C4-2B (cell line): ENCODE results near the gene PFKL.

Experiments
- H3K27ac ChIP-seq: fragments of 450-650 bp; 2 replicates; pipeline ENCODE4 v1.5.1; 2017
- ZFX ChIP-seq: fragments of 450-650 bp; IDR thresholded peaks from 2 replicates; pipeline ENCODE4 v1.6.1; 2017
- TF ChIP-seq, protein P1 (sequence below): fragments of 450-650 bp; conservative IDR thresholded peaks from 2 replicates; pipeline ENCODE4 v1.5.1; 2017; ENCODE audit warnings: mild to moderate bottlenecking

Gene PFKL

DNA sequence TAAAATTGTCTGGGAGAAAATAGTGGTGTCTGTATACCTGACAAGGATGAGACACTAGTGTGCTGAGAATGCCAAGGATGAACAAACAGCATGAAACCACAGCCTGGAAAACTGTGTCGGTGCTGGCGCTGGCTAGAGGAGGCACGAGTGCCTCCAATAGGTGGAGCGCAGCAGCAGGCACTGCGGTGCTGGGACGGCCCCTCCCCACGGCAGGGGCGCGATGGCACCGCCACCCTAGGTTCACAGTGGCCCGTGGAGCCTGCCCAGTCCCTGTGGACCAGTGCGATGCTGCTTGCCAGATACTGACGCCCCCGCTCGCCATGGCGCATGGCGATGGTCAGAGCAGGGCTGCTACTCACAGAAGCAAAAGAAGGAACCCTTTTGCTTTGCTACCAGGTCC lies 32.5 kb downstream of the PFKL start:
- no peak for TF ChIP-seq ZFX
- TF ChIP-seq, protein P1, sequence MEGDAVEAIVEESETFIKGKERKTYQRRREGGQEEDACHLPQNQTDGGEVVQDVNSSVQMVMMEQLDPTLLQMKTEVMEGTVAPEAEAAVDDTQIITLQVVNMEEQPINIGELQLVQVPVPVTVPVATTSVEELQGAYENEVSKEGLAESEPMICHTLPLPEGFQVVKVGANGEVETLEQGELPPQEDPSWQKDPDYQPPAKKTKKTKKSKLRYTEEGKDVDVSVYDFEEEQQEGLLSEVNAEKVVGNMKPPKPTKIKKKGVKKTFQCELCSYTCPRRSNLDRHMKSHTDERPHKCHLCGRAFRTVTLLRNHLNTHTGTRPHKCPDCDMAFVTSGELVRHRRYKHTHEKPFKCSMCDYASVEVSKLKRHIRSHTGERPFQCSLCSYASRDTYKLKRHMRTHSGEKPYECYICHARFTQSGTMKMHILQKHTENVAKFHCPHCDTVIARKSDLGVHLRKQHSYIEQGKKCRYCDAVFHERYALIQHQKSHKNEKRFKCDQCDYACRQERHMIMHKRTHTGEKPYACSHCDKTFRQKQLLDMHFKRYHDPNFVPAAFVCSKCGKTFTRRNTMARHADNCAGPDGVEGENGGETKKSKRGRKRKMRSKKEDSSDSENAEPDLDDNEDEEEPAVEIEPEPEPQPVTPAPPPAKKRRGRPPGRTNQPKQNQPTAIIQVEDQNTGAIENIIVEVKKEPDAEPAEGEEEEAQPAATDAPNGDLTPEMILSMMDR, result no peak; the same call in 1 of the 2 replicates
- no peak overlapping the region for H3K27ac ChIP-seq

DNA sequence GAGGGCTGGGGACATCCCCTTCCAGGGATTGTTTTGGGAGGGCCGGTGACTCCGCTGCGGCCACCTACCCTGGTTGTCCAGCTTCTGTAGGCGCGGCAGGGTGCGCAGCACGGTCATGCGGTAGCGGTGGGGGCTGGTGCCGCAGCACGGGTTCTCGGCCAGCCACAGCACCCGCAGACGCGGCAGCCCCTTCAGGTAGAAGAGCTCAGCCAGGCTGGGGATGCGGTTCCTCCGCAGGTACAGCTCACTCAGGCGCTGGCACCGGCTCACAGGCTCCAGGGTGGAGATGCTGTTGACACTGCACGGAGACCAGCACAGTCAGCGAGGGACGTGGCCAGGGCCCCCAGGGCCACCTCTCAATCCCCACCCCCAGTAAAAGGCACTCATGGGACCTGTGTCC lies 33.1 kb downstream of the PFKL start:
- TF ChIP-seq, protein P1, result no peak
- no peak for TF ChIP-seq ZFX
- H3K27ac ChIP-seq, result no peak overlapping the region

DNA sequence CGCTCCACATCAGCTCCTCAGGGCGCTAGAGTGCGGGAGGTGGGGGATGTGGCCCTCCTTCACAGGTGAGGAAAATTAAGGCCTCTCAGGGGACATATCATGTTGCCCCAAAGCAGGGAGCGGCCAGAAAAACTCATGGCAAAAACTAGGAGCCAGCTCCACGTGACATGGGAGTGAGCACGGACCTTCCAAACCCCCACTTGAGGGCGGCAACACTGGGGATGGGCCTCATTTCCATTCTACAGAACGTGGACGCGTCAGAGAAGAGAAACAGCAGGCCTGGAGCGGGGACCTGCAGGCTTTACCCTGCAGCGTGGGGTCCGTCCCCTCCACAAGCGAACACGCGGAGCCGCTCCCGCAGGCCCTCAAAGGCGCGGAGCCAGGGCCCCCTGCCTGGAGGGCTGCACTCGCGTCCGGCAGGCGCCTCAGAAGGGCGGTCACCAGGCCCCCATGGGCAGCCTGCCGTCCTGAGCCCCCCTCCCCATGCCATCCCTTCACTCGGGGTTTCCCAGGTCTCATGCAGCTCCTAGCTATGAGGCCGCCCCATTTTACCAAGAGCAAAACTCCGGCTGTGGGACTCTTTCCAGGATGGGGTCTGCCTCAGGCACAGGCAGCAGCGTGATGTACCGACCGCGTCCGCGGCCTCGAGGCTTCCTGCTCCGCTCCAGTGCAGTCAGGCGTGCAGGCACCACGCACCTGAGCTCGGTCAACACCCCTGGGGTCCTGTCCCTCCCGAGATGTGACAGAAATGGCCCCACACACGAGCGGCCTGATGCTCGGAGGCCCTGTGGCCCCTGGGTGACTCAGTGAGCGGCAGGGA lies 33.9 kb downstream of the PFKL start:
- TF ChIP-seq, protein P1, result no peak
- no peak for TF ChIP-seq ZFX
- H3K27ac ChIP-seq, result no peak overlapping the region

DNA sequence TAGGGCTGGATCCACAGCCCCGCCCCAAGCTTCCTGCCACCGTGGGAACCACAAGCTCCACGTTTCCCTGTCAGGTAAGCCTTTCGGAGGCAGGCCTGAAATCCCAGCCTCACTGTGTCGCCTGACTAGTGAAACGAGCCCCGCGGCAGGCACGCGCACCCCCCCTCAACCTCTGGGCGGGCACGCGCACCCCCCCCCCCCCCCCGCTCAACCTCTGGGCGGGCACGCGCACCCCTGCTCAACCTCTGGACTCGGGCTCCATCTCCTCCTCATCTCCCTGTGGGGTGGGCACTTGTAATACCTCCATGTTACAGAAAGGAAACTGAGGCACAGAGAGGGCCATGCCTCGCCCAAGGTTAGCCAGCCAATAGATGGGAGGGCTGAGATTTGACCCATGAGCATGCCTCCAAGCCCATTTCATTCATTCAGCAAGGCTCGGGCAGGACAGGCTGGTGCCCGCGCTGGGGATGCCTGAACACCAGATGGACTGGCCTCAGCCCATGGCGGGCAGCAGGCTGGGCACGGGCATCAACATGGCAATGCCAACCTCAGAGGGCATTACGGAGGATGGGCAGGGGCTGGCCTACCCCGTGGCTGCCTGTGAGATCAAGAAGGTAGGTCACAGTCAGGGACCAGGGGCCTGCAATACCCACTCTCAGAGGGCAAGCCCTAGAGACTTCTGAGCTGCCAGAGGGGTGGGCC lies 34.6 kb downstream of the PFKL start:
- no peak for TF ChIP-seq ZFX
- TF ChIP-seq, protein P1, result no peak
- no peak overlapping the region for H3K27ac ChIP-seq

DNA sequence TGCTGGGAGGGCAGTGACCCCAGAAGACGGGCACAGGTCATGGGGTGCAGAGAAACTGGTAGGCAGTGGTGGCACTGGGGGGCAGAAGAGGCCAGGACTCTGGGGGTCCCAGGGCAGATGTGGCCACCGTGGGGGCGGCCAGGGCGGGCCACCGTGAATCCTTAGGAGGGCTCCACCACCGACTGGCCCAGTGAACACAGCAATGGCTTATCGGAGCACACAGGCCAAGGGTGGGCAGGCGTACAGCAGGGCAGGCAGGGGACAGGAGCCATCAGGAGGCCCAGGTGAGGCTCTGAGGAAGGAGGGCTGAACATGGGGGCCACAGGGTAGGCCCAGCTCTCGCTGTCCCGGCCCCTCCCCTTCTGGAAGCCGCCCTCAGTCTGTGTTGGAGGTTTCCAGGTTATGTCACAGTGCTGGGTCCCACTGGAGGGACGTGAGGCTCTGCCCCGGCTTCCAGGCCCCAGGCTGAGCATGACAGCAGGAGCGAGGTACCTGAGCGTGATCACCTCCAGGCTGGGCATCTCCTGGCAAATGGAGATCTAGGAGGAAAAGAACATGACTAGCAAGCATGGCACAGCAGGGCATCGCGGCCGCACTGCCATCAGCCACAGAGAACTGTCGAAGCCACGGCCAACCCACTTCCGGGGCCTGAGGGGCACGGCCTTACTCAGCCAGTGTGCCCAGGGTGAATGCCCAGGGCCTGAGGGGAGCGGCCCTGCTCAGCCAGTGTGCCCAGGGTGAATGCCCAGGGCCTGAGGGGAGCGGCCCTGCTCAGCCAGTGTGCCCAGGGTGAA lies 35.6 kb downstream of the PFKL start:
- TF ChIP-seq, protein P1, result no peak
- TF ChIP-seq ZFX, result no peak
- no peak overlapping the region for H3K27ac ChIP-seq

DNA sequence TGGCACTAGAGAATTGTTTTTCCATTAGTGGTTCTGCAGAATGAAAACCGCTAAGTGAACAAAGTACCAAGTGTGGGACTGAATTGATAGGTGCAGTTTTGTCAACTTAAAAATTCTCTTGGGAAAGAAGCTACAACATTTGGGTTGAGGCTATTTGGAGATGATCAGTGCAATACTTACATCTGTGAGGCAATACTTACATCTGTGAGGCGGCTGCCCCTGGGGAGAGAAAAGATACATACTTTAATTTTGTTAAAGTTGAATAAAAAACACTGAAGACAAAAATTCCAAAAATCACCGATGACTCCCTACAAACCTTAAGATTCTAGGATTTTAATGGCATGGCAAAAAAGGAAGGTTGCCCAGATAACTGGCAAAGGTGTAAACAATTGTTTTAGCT lies 37.6 kb downstream of the PFKL start:
- no peak overlapping the region for H3K27ac ChIP-seq
- no peak for TF ChIP-seq ZFX
- TF ChIP-seq, protein P1, result no peak
